ENCODE data around the gene LRRC10B. TPM values are rescaled to one million over a fixed set of nuclear protein-coding genes. Genes with fewer than 3 reads are reported as not detected.

LRRC10B gene
- total and polyA plus RNA-seq, 2 donors from 2014 or later = 1.0 to 2.9 TPM

GRCh38 chr11:61488651-61489291 is 19.8 kb upstream of the LRRC10B start:
- Histone ChIP-seq H3K27ac (ENCODE audit: low read depth in 2 of 2, low read length in 2 of 2) (peak overlapping the region; percentile 68 to 81), H3K9ac (ENCODE audit: low read length in 3 of 3) (peak overlapping the region in 1 of 3 donors; percentile 47), H3K27me3 (ENCODE audit: control insufficient read depth, insufficient read depth, low read length) (no peaks in the 10 kb centered on the region), H3K4me1 (ENCODE audit: control insufficient read depth in 2 of 3, insufficient read depth in 2 of 3, low read depth in 1 of 3, low read length in 3 of 3) (peaks cover 0 to 22% (median 19%) of the 10 kb centered on the region in 3 donors), H3K36me3 (ENCODE audit: control insufficient read depth in 2 of 3, insufficient read depth in 3 of 3, low read length in 3 of 3) (no peaks in the 10 kb centered on the region), H3K4me3 (ENCODE audit: low read length in 3 of 3) (peak overlapping the region; percentile 30 to 57 (median 52)), H3K9me3 (ENCODE audit: control insufficient read depth in 2 of 3, insufficient read depth in 1 of 3, low read length in 3 of 3) (no peaks in the 10 kb centered on the region)
- no peak for TF ChIP-seq CTCF (IDR thresholded peaks at IDR 0.05; ENCODE audit: borderline replicate concordance, extremely low read depth, insufficient read depth)
- peak; percentile 79 to 93 (median 85) for DNase-seq
- intact Hi-C loops (cut with DNase I) = no loop called here
- FAIRE-seq = no peak

DNA sequence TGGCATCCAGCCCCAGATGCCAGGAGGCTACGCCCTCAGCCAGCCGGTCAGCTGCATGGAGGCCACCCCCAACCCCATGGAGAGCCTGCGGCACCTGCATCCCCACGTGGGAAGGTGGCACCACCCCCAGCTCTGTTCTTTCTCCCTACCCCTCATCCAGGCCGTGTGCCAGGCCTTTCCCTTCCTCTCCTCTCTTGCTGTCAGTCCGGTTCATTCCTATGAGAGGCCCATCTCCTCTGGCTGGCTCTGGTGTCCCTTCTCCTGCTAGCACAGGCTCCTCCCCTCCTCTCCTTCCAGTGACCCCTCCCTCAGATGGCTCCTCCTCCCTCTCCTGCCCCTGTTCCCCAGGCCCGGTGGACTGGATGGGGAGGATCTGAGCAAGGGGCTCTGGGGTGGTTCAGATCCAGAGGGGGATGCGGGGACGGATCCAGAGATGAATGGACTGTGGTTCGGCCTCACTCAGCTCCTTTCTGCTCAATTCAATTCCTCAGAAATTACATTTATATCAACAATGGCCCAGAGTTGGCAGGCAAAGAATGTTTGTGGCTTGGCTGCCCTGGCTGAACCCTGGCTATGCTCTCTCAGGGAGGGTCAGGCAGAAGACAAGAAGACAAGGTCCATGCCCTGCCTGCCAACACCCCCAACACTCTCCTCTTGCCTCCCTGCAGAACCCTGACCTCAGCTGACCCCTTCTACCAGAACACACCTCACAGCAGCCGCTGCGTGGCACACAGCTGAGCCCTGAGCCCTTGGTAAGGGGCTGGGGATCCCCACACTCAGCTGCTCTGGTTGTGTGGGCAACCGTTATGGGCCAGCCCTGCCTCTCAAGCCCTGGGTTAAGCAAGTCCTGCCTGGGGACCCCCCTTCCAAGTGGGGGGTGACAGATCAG is 18.5 kb upstream of the LRRC10B start:
- DNase-seq (peak in 4 of 5 donors; percentile 52 to 77 (median 70)), FAIRE-seq (no peak)
- intact Hi-C loops (cut with DNase I) = no loop called here
- peaks cover 0 to 24% (median 21%) of the 10 kb centered on the region in 3 donors for H3K4me1 ChIP-seq (ENCODE audit: control insufficient read depth in 2 of 3, insufficient read depth in 2 of 3, low read depth in 1 of 3, low read length in 3 of 3)
- H3K27ac ChIP-seq (ENCODE audit: low read depth in 2 of 2, low read length in 2 of 2) = peak overlapping the region; percentile 57 to 81
- no peaks in the 10 kb centered on the region for H3K9me3 ChIP-seq (ENCODE audit: control insufficient read depth in 2 of 3, insufficient read depth in 1 of 3, low read length in 3 of 3)
- no peak for TF ChIP-seq CTCF (IDR thresholded peaks at IDR 0.05; ENCODE audit: borderline replicate concordance, extremely low read depth, insufficient read depth)
- peak overlapping the region in 1 of 3 donors; percentile 29 for H3K9ac ChIP-seq (ENCODE audit: low read length in 3 of 3)
- H3K36me3 ChIP-seq (ENCODE audit: control insufficient read depth in 2 of 3, insufficient read depth in 3 of 3, low read length in 3 of 3) = no peaks in the 10 kb centered on the region
- H3K4me3 ChIP-seq (ENCODE audit: low read length in 3 of 3) = peak overlapping the region in 2 of 3 donors; percentile 10 to 52
- no peaks in the 10 kb centered on the region for H3K27me3 ChIP-seq (ENCODE audit: control insufficient read depth, insufficient read depth, low read length)

DNA sequence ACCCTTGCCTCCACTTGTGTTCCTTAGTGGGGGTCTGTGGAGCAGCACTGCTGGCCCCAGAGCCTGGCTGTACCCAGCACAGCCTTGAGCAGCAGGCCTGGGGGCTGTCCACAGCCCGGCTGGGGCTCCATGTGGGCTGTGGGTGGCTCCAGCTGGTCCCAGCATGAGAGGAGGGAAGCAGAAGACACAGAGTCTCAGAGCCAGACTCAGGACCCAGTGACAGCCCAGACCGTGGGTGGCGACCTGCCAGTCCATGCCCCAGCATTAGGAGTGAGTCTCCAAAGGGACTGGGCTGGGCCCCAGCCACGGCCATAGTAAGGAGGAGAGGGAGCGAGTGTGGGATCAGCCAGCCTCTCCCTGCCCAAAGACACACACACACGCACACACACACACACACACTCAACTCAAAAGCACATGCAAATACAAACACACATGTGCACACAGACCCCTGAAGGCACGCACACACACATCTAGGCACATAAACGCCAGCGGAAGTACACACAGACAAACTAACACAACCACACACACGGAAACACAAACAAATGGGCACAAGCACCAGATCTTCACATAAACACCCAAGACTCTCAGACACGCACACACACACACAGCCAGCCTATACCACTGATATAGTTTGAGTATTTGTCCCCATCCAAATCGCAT is 16.7 kb upstream of the LRRC10B start:
- Histone ChIP-seq H3K9me3 (ENCODE audit: control insufficient read depth in 2 of 3, insufficient read depth in 1 of 3, low read length in 3 of 3) (no peaks in the 10 kb centered on the region), H3K4me3 (ENCODE audit: low read length in 3 of 3) (no peak overlapping the region), H3K4me1 (ENCODE audit: control insufficient read depth in 2 of 3, insufficient read depth in 2 of 3, low read depth in 1 of 3, low read length in 3 of 3) (peaks cover 0 to 31% (median 28%) of the 10 kb centered on the region in 3 donors), H3K27me3 (ENCODE audit: control insufficient read depth, insufficient read depth, low read length) (no peaks in the 10 kb centered on the region), H3K36me3 (ENCODE audit: control insufficient read depth in 2 of 3, insufficient read depth in 3 of 3, low read length in 3 of 3) (no peaks in the 10 kb centered on the region), H3K27ac (ENCODE audit: low read depth in 2 of 2, low read length in 2 of 2) (no peak overlapping the region), H3K9ac (ENCODE audit: low read length in 3 of 3) (no peak overlapping the region)
- intact Hi-C loops (cut with DNase I) = no loop called here
- DNase-seq = no peak
- no peak for TF ChIP-seq CTCF (IDR thresholded peaks at IDR 0.05; ENCODE audit: borderline replicate concordance, extremely low read depth, insufficient read depth)
- no peak for FAIRE-seq

Data from kidney (tissue), 14 donors.